Brain pericyte (primary cell): ENCODE measurements around the gene VSX2.

ENCODE experiments used
- DNase-seq: peaks from one replicate; pipeline ENCODE4 v3.0.0-alpha.2; 2012; ENCODE audit warnings: low read depth, low spot score

Gene VSX2

DNA sequence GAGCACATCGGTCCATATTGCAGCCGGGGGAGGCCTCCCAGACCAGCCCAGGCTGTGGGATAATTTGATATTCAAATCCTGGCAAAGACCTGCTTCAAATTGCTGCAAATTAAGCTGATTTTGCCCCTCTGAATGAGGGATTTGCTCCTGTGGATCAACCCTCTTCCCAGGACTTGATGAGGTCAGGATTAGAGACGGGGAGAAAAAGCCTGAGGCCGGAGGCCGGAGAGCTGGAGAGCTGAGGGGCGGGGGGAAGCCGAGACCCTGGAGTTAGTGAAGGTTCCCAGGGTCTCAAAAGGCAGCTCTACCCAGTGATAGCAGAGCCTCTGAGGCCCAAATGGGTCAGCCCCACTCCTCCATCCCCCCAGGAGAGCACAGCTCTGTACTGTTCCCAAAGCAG is 17.5 kb upstream of the VSX2 start:
- DNase-seq, result no peak

DNA sequence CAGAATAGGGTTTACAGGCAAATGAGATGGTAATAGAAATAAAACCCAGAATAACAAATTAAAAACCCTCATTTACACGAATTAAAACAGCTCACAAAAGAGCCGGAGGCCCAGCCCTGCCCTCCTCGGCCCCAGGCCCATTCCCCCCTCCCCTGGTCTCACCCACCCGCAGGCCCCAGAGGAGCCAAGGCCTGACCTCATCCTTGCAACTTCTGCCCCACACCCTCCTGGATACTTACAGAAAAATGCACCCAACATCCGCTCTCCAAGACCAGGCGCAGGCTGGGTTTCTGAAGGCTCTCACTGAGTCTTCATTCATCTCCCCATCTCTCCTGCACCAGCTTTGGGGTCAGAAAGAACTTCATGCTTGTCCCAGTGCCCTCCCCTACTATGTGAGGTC is 16.2 kb upstream of the VSX2 start:
- no peak for DNase-seq

- DNase-seq, result no peak
Observed at GRCh38 chr14:74231784-74232183, 7.5 kb upstream of the VSX2 start.

- DNase-seq, result no peak
Observed at GRCh38 chr14:74235017-74235416, 4.2 kb upstream of the VSX2 start.

- no peak for DNase-seq
Observed at GRCh38 chr14:74237441-74237840, 1.8 kb upstream of the VSX2 start.

- DNase-seq, result no peak
Observed at GRCh38 chr14:74239848-74240793, 872 bp downstream of the VSX2 start.

GRCh38 chr14:74240794-74241651 is 1.8 kb downstream of the VSX2 start:
- DNase-seq, result no peak

- no peak for DNase-seq
Observed at GRCh38 chr14:74241652-74242017, 2.4 kb downstream of the VSX2 start.

GRCh38 chr14:74242021-74242779 is 3.0 kb downstream of the VSX2 start:
- DNase-seq, result no peak

- DNase-seq, result no peak
Observed at GRCh38 chr14:74242780-74243042, 3.5 kb downstream of the VSX2 start.

- no peak for DNase-seq
Observed at GRCh38 chr14:74243051-74243450, 3.8 kb downstream of the VSX2 start.

DNA sequence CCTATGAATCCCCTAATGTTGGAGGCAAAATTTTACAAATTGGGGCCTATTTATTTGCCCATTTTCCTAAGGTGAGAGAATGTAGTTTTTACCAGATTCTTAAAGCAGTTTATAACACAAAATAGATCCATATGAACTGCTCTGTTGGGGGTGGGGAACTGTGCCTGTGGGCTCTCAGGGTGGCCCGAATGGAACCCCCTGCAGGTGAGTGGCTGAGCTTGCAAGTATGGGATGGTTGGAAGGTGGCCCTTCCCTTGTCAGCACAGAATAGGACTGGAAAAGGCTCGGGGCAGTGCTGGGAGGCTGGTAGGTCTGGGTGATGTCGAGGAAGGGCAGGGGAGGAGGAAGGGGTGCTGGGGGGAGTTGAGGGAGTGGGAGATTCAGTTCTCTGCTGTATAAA is 4.9 kb downstream of the VSX2 start:
- no peak for DNase-seq

DNA sequence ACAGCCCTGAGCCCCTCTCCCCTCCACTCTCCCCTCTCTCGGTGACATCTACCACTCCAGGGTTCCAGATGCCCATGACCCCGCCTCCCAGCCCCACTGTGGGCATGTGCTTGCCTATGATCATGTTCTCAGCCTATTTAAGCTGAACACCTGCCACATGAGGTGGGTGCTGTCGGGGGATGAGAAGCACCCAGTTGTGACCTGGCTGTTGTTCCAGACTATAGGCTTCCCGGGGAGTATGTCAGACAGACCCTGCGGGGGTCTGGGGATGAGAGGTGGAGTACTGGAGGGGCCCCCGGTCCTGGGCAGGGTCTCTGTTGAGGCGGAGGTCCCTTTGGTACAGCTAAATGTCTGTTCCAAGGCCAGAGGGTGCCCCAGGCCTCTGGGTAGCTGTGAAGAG is 6.0 kb downstream of the VSX2 start:
- DNase-seq, result no peak

DNA sequence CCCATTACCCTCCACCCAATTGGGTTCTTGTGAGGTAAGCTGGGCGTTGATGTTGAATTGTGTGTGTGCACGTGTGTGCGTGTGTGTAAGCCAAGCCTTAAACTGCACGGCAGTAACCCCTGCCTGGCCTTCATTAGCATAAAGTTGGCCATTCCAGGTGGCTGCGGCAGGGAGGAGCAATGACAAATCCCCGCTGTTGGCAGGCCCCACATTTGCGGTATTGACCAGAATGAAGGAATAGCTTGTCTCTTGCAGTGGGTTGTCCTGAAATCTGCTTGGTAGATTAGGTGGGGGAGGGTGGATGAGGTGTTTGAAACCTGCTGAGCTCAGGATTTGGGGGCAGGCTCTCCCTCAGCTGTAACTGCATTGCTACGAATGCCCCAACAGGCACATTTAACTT is 7.3 kb downstream of the VSX2 start:
- DNase-seq, result no peak

DNA sequence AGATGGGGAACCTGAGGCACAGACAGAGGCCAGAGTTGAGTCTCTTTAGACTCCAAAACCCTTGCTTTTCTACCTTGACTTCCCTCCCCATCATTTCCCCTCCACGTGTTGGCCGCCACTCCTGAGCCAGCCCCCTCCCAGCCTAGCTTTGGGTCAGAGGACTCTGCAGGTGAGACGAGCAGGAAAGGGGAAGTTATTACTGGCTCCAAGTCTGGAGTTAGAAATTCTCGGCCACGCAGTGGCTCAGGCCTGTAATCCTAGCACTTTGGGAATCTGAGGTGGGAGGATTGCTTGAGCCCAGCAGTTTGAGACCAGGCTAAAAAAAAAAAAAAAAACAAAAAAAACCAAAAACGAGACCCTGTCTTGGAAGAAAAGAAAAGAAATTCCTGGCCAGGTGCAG is 8.8 kb downstream of the VSX2 start:
- no peak for DNase-seq

DNA sequence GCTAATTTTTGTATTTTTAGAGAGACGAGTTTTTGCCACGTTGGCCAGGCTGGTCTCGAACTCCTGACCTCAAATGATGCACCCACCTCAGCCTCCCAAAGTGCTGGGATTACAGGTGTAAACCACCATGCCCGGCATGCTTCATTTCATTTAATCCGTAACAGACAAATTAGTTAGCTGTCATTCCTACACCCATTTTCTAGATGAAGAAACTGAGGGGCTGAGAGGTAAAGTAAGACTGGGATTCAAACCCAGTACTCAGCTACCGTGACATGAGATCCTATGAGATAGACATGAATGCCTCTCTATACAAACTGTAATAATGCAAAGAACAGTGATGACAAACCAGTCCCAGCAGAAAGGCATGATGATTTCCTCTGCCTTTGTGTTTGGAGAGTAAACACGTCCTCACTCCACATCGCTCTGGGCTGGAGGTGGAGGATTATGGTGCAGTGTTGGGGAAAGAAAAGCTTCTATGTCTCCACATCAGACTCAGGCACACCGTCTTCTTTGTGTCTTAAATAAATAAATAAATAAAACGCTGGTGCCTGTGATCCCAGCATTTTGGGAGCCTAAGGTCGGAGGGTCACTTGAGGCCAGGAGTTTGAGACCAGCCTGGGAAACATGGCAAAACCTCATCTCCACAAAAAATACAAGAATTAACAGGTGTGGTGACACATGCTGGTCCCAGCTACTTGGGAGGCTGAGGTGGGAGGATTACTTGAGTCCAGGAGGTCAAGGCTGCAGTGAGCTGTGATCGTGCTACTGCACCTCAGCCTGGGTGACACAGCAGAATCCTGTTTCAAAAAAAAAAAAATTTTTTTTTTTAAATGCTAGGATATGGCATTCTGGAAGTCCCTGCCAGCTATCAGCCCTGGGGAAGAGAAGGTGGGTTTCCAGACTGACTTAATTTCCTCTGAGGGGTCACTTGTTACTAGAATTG is 10.5 kb downstream of the VSX2 start:
- DNase-seq, result no peak

GRCh38 chr14:74255281-74255680 is 16.0 kb downstream of the VSX2 start:
- no peak for DNase-seq

- no peak for DNase-seq
Observed at GRCh38 chr14:74257078-74257940, 18.1 kb downstream of the VSX2 start.

DNA sequence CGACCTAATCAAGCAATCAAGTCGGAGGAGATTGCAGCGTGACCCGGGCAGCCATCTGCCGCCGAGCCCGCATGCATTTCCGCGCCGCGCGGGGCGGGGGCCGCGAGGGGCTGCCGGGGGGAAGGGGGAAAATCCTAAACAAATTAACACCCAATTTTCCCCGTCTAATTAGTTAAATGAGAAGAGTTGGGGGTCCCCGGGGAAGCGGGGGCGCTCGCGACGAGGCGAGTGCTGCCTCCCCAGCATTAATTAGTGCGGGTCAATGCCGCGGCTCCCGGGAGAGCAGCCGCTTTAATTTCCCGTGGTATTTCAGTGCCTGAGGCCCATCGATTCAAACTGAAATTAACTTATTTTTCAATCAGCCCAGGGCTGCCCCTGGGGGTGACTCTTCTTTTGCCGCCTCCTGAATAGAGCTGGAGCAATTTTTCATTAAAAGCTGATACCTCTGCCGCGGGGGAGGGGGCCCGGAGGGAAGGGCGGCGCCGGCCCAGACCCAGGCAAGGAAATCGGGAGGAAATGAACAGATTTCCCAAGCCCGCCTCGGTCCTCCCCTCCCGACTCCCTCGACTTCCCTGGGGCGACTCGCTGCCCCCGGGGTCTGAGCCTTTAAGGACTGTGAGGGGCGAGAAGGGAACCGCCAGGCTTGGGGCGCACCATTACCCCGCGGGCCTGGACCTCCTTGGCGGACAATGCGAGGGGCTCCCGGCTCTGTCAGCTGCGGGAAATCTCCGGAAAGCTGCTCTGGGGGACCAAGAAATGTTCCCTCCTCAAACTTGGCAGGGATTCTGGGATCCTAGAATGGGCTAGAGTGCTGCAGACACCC is 18.9 kb downstream of the VSX2 start:
- no peak for DNase-seq

- no peak for DNase-seq
Observed at GRCh38 chr14:74258764-74259035, 19.5 kb downstream of the VSX2 start.
